HEK293 (cell line): Measurements from ENCODE around the gene RAB6A.

Experiments used
- GLI4 ChIP-seq: fragments of 450-650 bp; formaldehyde crosslinking; IDR thresholded peaks from 2 replicates; pipeline ENCODE4 v1.5.1; 2016; ENCODE audit warnings: missing biosample characterization, missing genetic modification characterization
- TRIM28 ChIP-seq: IDR thresholded peaks from 2 replicates; pipeline ENCODE4 v1.6.1; 2011; ENCODE audit warnings: low read length, control low read depth, borderline replicate concordance
- ZBTB1 ChIP-seq: fragments of 450-650 bp; formaldehyde crosslinking; IDR thresholded peaks from 2 replicates; pipeline ENCODE4 v1.5.1; 2016; ENCODE audit warnings: missing biosample characterization, missing genetic modification characterization
- ZBTB26 ChIP-seq: fragments of 450-650 bp; formaldehyde crosslinking; optimal IDR thresholded peaks from 2 replicates; pipeline ENCODE3; 2016; ENCODE audit warnings: missing biosample characterization, mild to moderate bottlenecking, missing genetic modification characterization
- ZFP69B ChIP-seq: fragments of 450-650 bp; formaldehyde crosslinking; IDR thresholded peaks from 2 replicates; pipeline ENCODE4 v1.5.1; 2016; ENCODE audit warnings: missing biosample characterization, missing genetic modification characterization
- ZNF121 ChIP-seq: fragments of 450-650 bp; formaldehyde crosslinking; IDR thresholded peaks from 2 replicates; pipeline ENCODE4 v1.5.1; 2016; ENCODE audit warnings: missing biosample characterization, missing genetic modification characterization
- ZNF133 ChIP-seq: fragments of 450-650 bp; formaldehyde crosslinking; IDR thresholded peaks from 2 replicates; pipeline ENCODE4 v1.5.1; 2016; ENCODE audit warnings: missing biosample characterization, missing genetic modification characterization
- ZNF223 ChIP-seq: fragments of 450-650 bp; formaldehyde crosslinking; IDR thresholded peaks from 2 replicates; pipeline ENCODE4 v1.5.1; 2016; ENCODE audit warnings: missing biosample characterization, missing genetic modification characterization
- ZNF677 ChIP-seq: fragments of 450-650 bp; IDR thresholded peaks from 2 replicates; pipeline ENCODE4 v1.5.0; 2018; ENCODE audit warnings: missing biosample characterization, mild to moderate bottlenecking, missing genetic modification characterization, moderate library complexity
- ZNF768 ChIP-seq: fragments of 450-650 bp; formaldehyde crosslinking; IDR thresholded peaks from 2 replicates; pipeline ENCODE4 v1.5.1; 2018; ENCODE audit warnings: missing biosample characterization, mild to moderate bottlenecking, missing genetic modification characterization
- ZNF830 ChIP-seq: fragments of 450-650 bp; IDR thresholded peaks from 2 replicates; pipeline ENCODE4 v1.5.0; 2018; ENCODE audit warnings: missing biosample characterization, missing genetic modification characterization, low read depth, mild to moderate bottlenecking, moderate library complexity
- TF ChIP-seq, protein P1 (sequence below): fragments of 450-650 bp; formaldehyde crosslinking; IDR thresholded peaks from 2 replicates; pipeline ENCODE4 v1.5.1; 2016; ENCODE audit warnings: missing biosample characterization, missing genetic modification characterization
- TF ChIP-seq, protein P2 (sequence below): fragments of 450-650 bp; formaldehyde crosslinking; IDR thresholded peaks from 2 replicates; pipeline ENCODE4 v1.5.1; 2016; ENCODE audit warnings: missing biosample characterization, missing genetic modification characterization
- TF ChIP-seq, protein P3 (sequence below): fragments of 450-650 bp; formaldehyde crosslinking; IDR thresholded peaks from 2 replicates; pipeline ENCODE4 v1.5.1; 2016; ENCODE audit warnings: missing biosample characterization, missing genetic modification characterization

- TF ChIP-seq ZNF133 (tag by site-specific recombination) = no peak
- TF ChIP-seq, protein P1, sequence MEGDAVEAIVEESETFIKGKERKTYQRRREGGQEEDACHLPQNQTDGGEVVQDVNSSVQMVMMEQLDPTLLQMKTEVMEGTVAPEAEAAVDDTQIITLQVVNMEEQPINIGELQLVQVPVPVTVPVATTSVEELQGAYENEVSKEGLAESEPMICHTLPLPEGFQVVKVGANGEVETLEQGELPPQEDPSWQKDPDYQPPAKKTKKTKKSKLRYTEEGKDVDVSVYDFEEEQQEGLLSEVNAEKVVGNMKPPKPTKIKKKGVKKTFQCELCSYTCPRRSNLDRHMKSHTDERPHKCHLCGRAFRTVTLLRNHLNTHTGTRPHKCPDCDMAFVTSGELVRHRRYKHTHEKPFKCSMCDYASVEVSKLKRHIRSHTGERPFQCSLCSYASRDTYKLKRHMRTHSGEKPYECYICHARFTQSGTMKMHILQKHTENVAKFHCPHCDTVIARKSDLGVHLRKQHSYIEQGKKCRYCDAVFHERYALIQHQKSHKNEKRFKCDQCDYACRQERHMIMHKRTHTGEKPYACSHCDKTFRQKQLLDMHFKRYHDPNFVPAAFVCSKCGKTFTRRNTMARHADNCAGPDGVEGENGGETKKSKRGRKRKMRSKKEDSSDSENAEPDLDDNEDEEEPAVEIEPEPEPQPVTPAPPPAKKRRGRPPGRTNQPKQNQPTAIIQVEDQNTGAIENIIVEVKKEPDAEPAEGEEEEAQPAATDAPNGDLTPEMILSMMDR (tag by site-specific recombination) = no peak
- TF ChIP-seq ZFP69B (tag by site-specific recombination) = no peak
- no peak for TF ChIP-seq ZBTB26
- no peak for TF ChIP-seq TRIM28
- no peak for TF ChIP-seq GLI4
- TF ChIP-seq, protein P2, sequence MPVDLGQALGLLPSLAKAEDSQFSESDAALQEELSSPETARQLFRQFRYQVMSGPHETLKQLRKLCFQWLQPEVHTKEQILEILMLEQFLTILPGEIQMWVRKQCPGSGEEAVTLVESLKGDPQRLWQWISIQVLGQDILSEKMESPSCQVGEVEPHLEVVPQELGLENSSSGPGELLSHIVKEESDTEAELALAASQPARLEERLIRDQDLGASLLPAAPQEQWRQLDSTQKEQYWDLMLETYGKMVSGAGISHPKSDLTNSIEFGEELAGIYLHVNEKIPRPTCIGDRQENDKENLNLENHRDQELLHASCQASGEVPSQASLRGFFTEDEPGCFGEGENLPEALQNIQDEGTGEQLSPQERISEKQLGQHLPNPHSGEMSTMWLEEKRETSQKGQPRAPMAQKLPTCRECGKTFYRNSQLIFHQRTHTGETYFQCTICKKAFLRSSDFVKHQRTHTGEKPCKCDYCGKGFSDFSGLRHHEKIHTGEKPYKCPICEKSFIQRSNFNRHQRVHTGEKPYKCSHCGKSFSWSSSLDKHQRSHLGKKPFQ (tag by site-specific recombination) = no peak
- TF ChIP-seq ZNF223 = no peak
- TF ChIP-seq ZNF677 (tag by site-specific recombination) = no peak
- TF ChIP-seq ZNF121 = no peak
- no peak for TF ChIP-seq ZBTB1
- TF ChIP-seq ZNF768 (tag by site-specific recombination) = no peak
- TF ChIP-seq ZNF830 (tag by site-specific recombination) = no peak
- TF ChIP-seq, protein P3, sequence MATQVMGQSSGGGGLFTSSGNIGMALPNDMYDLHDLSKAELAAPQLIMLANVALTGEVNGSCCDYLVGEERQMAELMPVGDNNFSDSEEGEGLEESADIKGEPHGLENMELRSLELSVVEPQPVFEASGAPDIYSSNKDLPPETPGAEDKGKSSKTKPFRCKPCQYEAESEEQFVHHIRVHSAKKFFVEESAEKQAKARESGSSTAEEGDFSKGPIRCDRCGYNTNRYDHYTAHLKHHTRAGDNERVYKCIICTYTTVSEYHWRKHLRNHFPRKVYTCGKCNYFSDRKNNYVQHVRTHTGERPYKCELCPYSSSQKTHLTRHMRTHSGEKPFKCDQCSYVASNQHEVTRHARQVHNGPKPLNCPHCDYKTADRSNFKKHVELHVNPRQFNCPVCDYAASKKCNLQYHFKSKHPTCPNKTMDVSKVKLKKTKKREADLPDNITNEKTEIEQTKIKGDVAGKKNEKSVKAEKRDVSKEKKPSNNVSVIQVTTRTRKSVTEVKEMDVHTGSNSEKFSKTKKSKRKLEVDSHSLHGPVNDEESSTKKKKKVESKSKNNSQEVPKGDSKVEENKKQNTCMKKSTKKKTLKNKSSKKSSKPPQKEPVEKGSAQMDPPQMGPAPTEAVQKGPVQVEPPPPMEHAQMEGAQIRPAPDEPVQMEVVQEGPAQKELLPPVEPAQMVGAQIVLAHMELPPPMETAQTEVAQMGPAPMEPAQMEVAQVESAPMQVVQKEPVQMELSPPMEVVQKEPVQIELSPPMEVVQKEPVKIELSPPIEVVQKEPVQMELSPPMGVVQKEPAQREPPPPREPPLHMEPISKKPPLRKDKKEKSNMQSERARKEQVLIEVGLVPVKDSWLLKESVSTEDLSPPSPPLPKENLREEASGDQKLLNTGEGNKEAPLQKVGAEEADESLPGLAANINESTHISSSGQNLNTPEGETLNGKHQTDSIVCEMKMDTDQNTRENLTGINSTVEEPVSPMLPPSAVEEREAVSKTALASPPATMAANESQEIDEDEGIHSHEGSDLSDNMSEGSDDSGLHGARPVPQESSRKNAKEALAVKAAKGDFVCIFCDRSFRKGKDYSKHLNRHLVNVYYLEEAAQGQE (tag by site-specific recombination) = no peak
Measured at GRCh38 chr11:73750228-73750627, 10.6 kb downstream of the RAB6A start.
